CD4-positive, alpha-beta T cell treated with Interleukin-2 at 100 ng/mL for 4 hours (primary cell): ENCODE results near the gene AGA.

ENCODE experiments used
- DNase-seq: peaks from one replicate; pipeline ENCODE4 v3.0.0-alpha.2; 2020; ENCODE audit warnings: low spot score

Gene AGA

GRCh38 chr4:177385576-177386277, 56.5 kb downstream of the AGA start:
- DNase-seq = no peak

- no peak for DNase-seq
Observed at GRCh38 chr4:177384856-177385397, 57.3 kb downstream of the AGA start.

- no peak for DNase-seq
Observed at GRCh38 chr4:177381762-177382310, 60.4 kb downstream of the AGA start.
